H1 (cell line): ENCODE data around the gene ZNF488. TPM values are rescaled to one million over a fixed set of nuclear protein-coding genes. Genes with fewer than 3 reads are reported as not detected.

Experiments used
- CTCF ChIA-PET: fragments of 300-600 bp; sonication (Branson Sonifier 250); formaldehyde crosslinking; loops from one replicate; lab custom pipeline; 2021; ENCODE audit not compliant: partially characterized antibody; lab: Charles Lee
- POLR2A ChIA-PET: fragments of 300-600 bp; sonication (Branson Sonifier 250); formaldehyde crosslinking; loops from one replicate; lab custom pipeline; 2021; ENCODE audit warnings: inconsistent platforms; ENCODE audit not compliant: partially characterized antibody; lab: Charles Lee
- DNase-seq, 2 experiments: peaks; one replicate each; pipeline versions ENCODE4 v3.0.0 to v3.0.0-alpha.2; 2010 to 2022; ENCODE audit warnings: low spot score in 2 of 2, low read depth in 1 of 2, mixed read lengths in 1 of 2
- FAIRE-seq: peaks from 2 replicates; lab custom pipeline; 2011; peaks lifted over from hg19 to GRCh38; lab: Jason Lieb, UNC
- H2AFZ ChIP-seq: 2 replicates; pipeline ENCODE4 v1.8.1; 2012; ENCODE audit warnings: low read length, inconsistent platforms
- H2AK5ac ChIP-seq: 2 replicates; pipeline ENCODE4 v1.6.1; 2013; ENCODE audit warnings: low read depth, low read length
- H2BK120ac ChIP-seq: replicated peaks from 2 replicates; pipeline ENCODE3; 2013; ENCODE audit warnings: low read depth, low read length, inconsistent platforms
- H2BK12ac ChIP-seq: 2 replicates; pipeline ENCODE4 v1.6.1; 2013; ENCODE audit warnings: low read depth, low read length
- H2BK15ac ChIP-seq: 2 replicates; pipeline ENCODE4 v1.6.1; 2013; ENCODE audit warnings: low read length
- H2BK20ac ChIP-seq: 2 replicates; pipeline ENCODE4 v1.6.1; 2013; ENCODE audit warnings: low read length
- H2BK5ac ChIP-seq: 2 replicates; pipeline ENCODE4 v1.6.1; 2013; ENCODE audit warnings: low read depth, low read length
- H3K14ac ChIP-seq: 2 replicates; pipeline ENCODE4 v1.6.1; 2013; ENCODE audit warnings: inconsistent platforms; ENCODE audit not compliant: insufficient read length
- H3K18ac ChIP-seq: 2 replicates; pipeline ENCODE4 v1.6.1; 2013; ENCODE audit warnings: low read length; ENCODE audit errors: extremely low read depth
- H3K23ac ChIP-seq: 2 replicates; pipeline ENCODE4 v1.6.1; 2013; ENCODE audit warnings: inconsistent platforms; ENCODE audit not compliant: insufficient read length
- H3K23me2 ChIP-seq: 2 replicates; pipeline ENCODE4 v1.6.1; 2013; ENCODE audit warnings: low read depth, low read length
- H3K27ac ChIP-seq: 2 replicates; pipeline ENCODE4 v1.6.1; 2011; ENCODE audit warnings: low read depth, low read length, inconsistent platforms
- H3K27me3 ChIP-seq, 4 experiments: replicated peaks in 1 of 4; 1 replicate in 1 of 4; 2 replicates in 3 of 4; pipeline versions ENCODE4 v1.6.1 to v1.8.1; 2011 to 2013; ENCODE audit warnings: low read length in 3 of 4, mild to moderate bottlenecking in 3 of 4, inconsistent platforms in 2 of 4, mixed read lengths in 2 of 4, moderate library complexity in 1 of 4; ENCODE audit not compliant: control insufficient read depth in 3 of 4, insufficient read depth in 3 of 4; ENCODE audit errors: extremely low read depth in 1 of 4
- H3K36me3 ChIP-seq, 4 experiments: 2 replicates each; pipeline versions ENCODE4 v1.6.1 to v1.8.1; 2011 to 2013; ENCODE audit warnings: mild to moderate bottlenecking in 4 of 4, low read length in 3 of 4, moderate library complexity in 2 of 4, control low read depth in 1 of 4, inconsistent platforms in 1 of 4; ENCODE audit not compliant: insufficient read depth in 4 of 4, control insufficient read depth in 2 of 4
- H3K4ac ChIP-seq: replicated peaks from 2 replicates; pipeline ENCODE3; 2013; ENCODE audit warnings: low read length, low read depth, mixed read lengths, inconsistent platforms; ENCODE audit not compliant: insufficient read length
- H3K4me1 ChIP-seq, 4 experiments: replicated peaks in 1 of 4; 1 replicate in 1 of 4; 2 replicates in 3 of 4; pipeline versions ENCODE4 v1.6.1 to v1.8.1; 2011 to 2013; ENCODE audit warnings: low read length in 3 of 4, inconsistent platforms in 2 of 4, mixed read lengths in 1 of 4; ENCODE audit not compliant: insufficient read depth in 4 of 4, control insufficient read depth in 3 of 4
- H3K4me2 ChIP-seq, 2 experiments: 2 replicates each; pipeline versions ENCODE4 v1.6.1 to v1.8.1; 2011 to 2013; ENCODE audit warnings: low read depth in 2 of 2, low read length in 2 of 2, control low read depth in 1 of 2, inconsistent platforms in 1 of 2, mild to moderate bottlenecking in 1 of 2; ENCODE audit not compliant: insufficient read depth in 1 of 2
- H3K4me3 ChIP-seq, 4 experiments: fragments of 200-600, 300-600 bp in 1 of 4; sonication (generic), shearing (Covaris generic), sonication (Bioruptor Twin) in 1 of 4; 2 replicates each; pipeline versions ENCODE4 v1.5.1 to v1.8.1; 2011 to 2016; ENCODE audit warnings: low read length in 4 of 4, low read depth in 3 of 4, control low read depth in 2 of 4, inconsistent platforms in 2 of 4, mild to moderate bottlenecking in 2 of 4, mixed read lengths in 1 of 4, moderate library complexity in 1 of 4; ENCODE audit not compliant: insufficient read depth in 2 of 4; ENCODE audit errors: extremely low read depth in 1 of 4
- H3K56ac ChIP-seq: replicated peaks from 2 replicates; pipeline ENCODE3; 2013; ENCODE audit warnings: low read depth, mild to moderate bottlenecking, mixed read lengths, low read length, inconsistent platforms; ENCODE audit not compliant: insufficient read length
- H3K79me1 ChIP-seq: 2 replicates; pipeline ENCODE4 v1.6.1; 2013; ENCODE audit warnings: low read depth, low read length, control low read depth
- H3K79me2 ChIP-seq, 2 experiments: 2 replicates each; pipeline versions ENCODE4 v1.6.1 to v1.8.1; 2012 to 2013; ENCODE audit warnings: low read length in 2 of 2, mild to moderate bottlenecking in 2 of 2, inconsistent platforms in 1 of 2; ENCODE audit not compliant: insufficient read depth in 2 of 2, control insufficient read depth in 1 of 2
- H3K9ac ChIP-seq, 4 experiments: replicated peaks in 1 of 4; 1 replicate in 1 of 4; 2 replicates in 3 of 4; pipeline versions ENCODE4 v1.6.1 to v1.8.1; 2011 to 2013; ENCODE audit warnings: low read depth in 3 of 4, low read length in 3 of 4, control low read depth in 2 of 4, mild to moderate bottlenecking in 2 of 4, moderate library complexity in 2 of 4, inconsistent platforms in 1 of 4; ENCODE audit errors: extremely low read depth in 1 of 4
- H3K9me3 ChIP-seq, 2 experiments: 2 replicates each; pipeline versions ENCODE4 v1.6.1 to v1.8.1; 2012 to 2013; ENCODE audit warnings: mild to moderate bottlenecking in 2 of 2, moderate library complexity in 2 of 2, control low read depth in 1 of 2, inconsistent platforms in 1 of 2, low read depth in 1 of 2, low read length in 1 of 2, mixed read lengths in 1 of 2; ENCODE audit not compliant: insufficient read depth in 2 of 2
- H4K20me1 ChIP-seq, 2 experiments: replicated peaks in 1 of 2; 2 replicates each; pipeline versions ENCODE3 to v1.8.1; 2011 to 2013; ENCODE audit warnings: inconsistent platforms in 2 of 2, low read length in 2 of 2, mild to moderate bottlenecking in 1 of 2; ENCODE audit not compliant: insufficient read depth in 2 of 2, control insufficient read depth in 1 of 2
- H4K5ac ChIP-seq: 2 replicates; pipeline ENCODE4 v1.6.1; 2013; ENCODE audit warnings: low read length, low read depth, mixed read lengths, inconsistent platforms; ENCODE audit not compliant: insufficient read length
- H4K8ac ChIP-seq: 2 replicates; pipeline ENCODE4 v1.8.0; 2013; ENCODE audit warnings: mild to moderate bottlenecking, moderate library complexity, low read length, inconsistent platforms; ENCODE audit not compliant: insufficient read depth; ENCODE audit errors: extremely low read depth
- H4K91ac ChIP-seq: replicated peaks from 2 replicates; pipeline ENCODE3; 2013; ENCODE audit warnings: low read length, mixed read lengths, inconsistent platforms; ENCODE audit not compliant: insufficient read length
- CHD2 ChIP-seq: IDR thresholded peaks from 2 replicates; pipeline ENCODE4 v1.6.1; 2012; ENCODE audit warnings: low read length, improper control_type of control experiment
- EGR1 ChIP-seq: IDR thresholded peaks from 2 replicates; pipeline ENCODE4 v1.6.1; 2011; ENCODE audit warnings: low read depth, low read length, borderline replicate concordance
- EP300 ChIP-seq, 2 experiments: IDR thresholded peaks; 1 replicate in 1 of 2; 2 replicates in 1 of 2; pipeline ENCODE4 v1.6.1; 2011 to 2012; ENCODE audit warnings: low read depth in 2 of 2, low read length in 2 of 2, mild to moderate bottlenecking in 2 of 2, borderline replicate concordance in 1 of 2, inconsistent platforms in 1 of 2, moderate library complexity in 1 of 2
- MAX ChIP-seq: IDR thresholded peaks from 2 replicates; pipeline ENCODE4 v1.6.1; 2012; ENCODE audit warnings: inconsistent platforms
- NANOG ChIP-seq: IDR thresholded peaks from 2 replicates; pipeline ENCODE4 v1.6.1; 2011; ENCODE audit warnings: low read length, low read depth, mild to moderate bottlenecking, inconsistent platforms; ENCODE audit not compliant: insufficient read depth, poor library complexity, severe bottlenecking
- POU5F1 ChIP-seq: IDR thresholded peaks from 2 replicates; pipeline ENCODE4 v1.6.1; 2011; ENCODE audit warnings: low read depth, mild to moderate bottlenecking, low read length, moderate library complexity
- SIRT6 ChIP-seq: IDR thresholded peaks from one replicate; pipeline ENCODE4 v1.7.1; 2012; ENCODE audit warnings: low read length, inconsistent platforms
- TAF1 ChIP-seq: IDR thresholded peaks from 2 replicates; pipeline ENCODE4 v1.6.1; 2011; ENCODE audit warnings: mild to moderate bottlenecking, low read depth, low read length
- TAF7 ChIP-seq: optimal IDR thresholded peaks from 2 replicates; pipeline ENCODE3; 2011; ENCODE audit warnings: low read depth, mild to moderate bottlenecking, inconsistent platforms, low read length, moderate library complexity, borderline replicate concordance
- WGBS, 2 experiments: shearing (Covaris generic) in 1 of 2; methylation state at CpG; one replicate each; pipeline versions ENCODE4 v1.1.6 to v1.1.7; 2013 to 2015; ENCODE audit warnings: low lambda C conversion rate in 2 of 2, mixed read lengths in 2 of 2, inconsistent platforms in 1 of 2, low coverage in 1 of 2, missing lambda C conversion rate in 1 of 2; ENCODE audit not compliant: insufficient replicate concordance in 2 of 2, insufficient coverage in 1 of 2, insufficient read length in 1 of 2; ENCODE audit errors: extremely low coverage in 1 of 2, missing lambda C conversion rate in 1 of 2; 5-methylcytosine and 5-hydroxymethylcytosine counted together
- polyA plus RNA-seq, 7 experiments: library from polyadenylated mRNA; depleted of rRNA in 3 of 7; stranded (reverse) in 5 of 7; unstranded in 2 of 7; fragments of >200 nt in 5 of 7; fragments of 200-250 nt in 2 of 7; gene quantifications; 1 replicate in 5 of 7; 2 replicates in 1 of 7; 4 replicates in 1 of 7; pipeline versions ENCODE4 v1.2.1 to v1.2.3, GENCODE V29; 2011 to 2013; ENCODE audit warnings: missing spikeins in 2 of 7, mixed read lengths in 2 of 7
- total RNA-seq: library from RNA; stranded (reverse); fragmentation: NEBNext Ultra II Directional; extraction: Animal tissue kit (Norgen Biotek cat#: 25700); gene quantifications from 2 replicates; pipeline ENCODE4 v1.2.1, GENCODE V29; 2021

The ZNF488 gene
- total and polyA plus RNA-seq, 2 of the 8 experiments (the other 6 are each of a cell fraction or from before 2014, with no cell fraction given), result 7.9 to 11.4 TPM

- Histone ChIP-seq H3K4me3 (no peak overlapping the region), H2AK5ac (no peak overlapping the region), H4K8ac (0 out of 2 replicates have a peak overlapping the region, but pooled peaks have one; percentile 9), H3K27me3 (no peaks in the 10 kb centered on the region), H3K27ac (no peak overlapping the region), H2BK12ac (no peak overlapping the region), H3K4me2 (no peak overlapping the region), H2BK15ac (no peak overlapping the region), H3K14ac (no peak overlapping the region), H3K9me3 (no peaks in the 10 kb centered on the region), H4K20me1 (no peaks in the 10 kb centered on the region), H3K9ac (no peak overlapping the region), H3K56ac (no peak overlapping the region), H3K4ac (no peak overlapping the region), H3K79me2 (no peaks in the 10 kb centered on the region), H2BK120ac (no peak overlapping the region), H3K36me3 (no peaks in the 10 kb centered on the region), H3K23ac (no peak overlapping the region), H2AFZ (no peak overlapping the region), H3K23me2 (no peaks in the 10 kb centered on the region), H4K5ac (no peak overlapping the region), H2BK20ac (no peak overlapping the region), H2BK5ac (no peak overlapping the region; the same call in 1 of the 2 replicates), H3K4me1 (peaks cover 2 to 7% (median 3%) of the 10 kb centered on the region in 4 experiments; a peak in 3 of 7 replicates), H4K91ac (no peak overlapping the region), H3K18ac (no peak overlapping the region), H3K79me1 (no peaks in the 10 kb centered on the region)
- TF ChIP-seq CHD2 (no peak), MAX (no peak), POU5F1 (no peak), TAF1 (no peak), EP300 (IDR thresholded peaks at IDR 0.05; ENCODE audit: borderline replicate concordance in 1 of 2, low read depth in 2 of 2, low read length in 2 of 2) (no peak), NANOG (no peak), SIRT6 (no peak), EGR1 (no peak), TAF7 (no peak)
- POLR2A ChIA-PET, result interaction anchor here (1.4 kb wide), 1 partner anchor 14 kb away, joined by 4 read pairs; no protein-coding TSS in a partner anchor
- no peak for DNase-seq
- CTCF ChIA-PET, result interaction anchor here (0.9 to 8.9 kb wide), 14 partner anchors 10 to 347 kb away, joined by 3 to 132 read pairs (median 4); partner anchors contain the start of gene RBP3
- no peak for FAIRE-seq
- WGBS, 2 experiments, result 85% methylated on average over 14 of the region's 14 CpGs; no CpG with 5 or more reads in 1 of the 2 experiments
Measured at GRCh38 chr10:47360419-47361040, 23.6 kb downstream of the ZNF488 start.
